NT2/D1 (cell line): ENCODE results near the gene ELFN2.

Experiments
- YY1 ChIP-seq: IDR thresholded peaks from 2 replicates; pipeline ENCODE4 v1.6.1; 2011; ENCODE audit not compliant: insufficient read length, insufficient read depth
- ZNF274 ChIP-seq: IDR thresholded peaks from 2 replicates; pipeline ENCODE4 v1.6.1; 2011; ENCODE audit warnings: mild to moderate bottlenecking, low read depth, low read length

GRCh38 chr22:37375801-37376200 lies 51.5 kb downstream of the ELFN2 start:
- no peak for TF ChIP-seq ZNF274
- TF ChIP-seq YY1, result no peak
